SK-N-SH (cell line): ENCODE data around the gene STX3. TPM values are rescaled to one million over a fixed set of nuclear protein-coding genes. Genes with fewer than 3 reads are reported as not detected.

Experiments used
- CTCF ChIA-PET: fragments of 300-600, 350-600 bp; formaldehyde crosslinking; extraction: SDS; loops from one replicate; lab custom pipeline; 2021; lab: Yijun Ruan, JAX
- POLR2A ChIA-PET: fragments of 350-600 bp; sonication (Branson Sonifier 250); formaldehyde crosslinking; extraction: SDS; loops from one replicate; lab custom pipeline; 2020; ENCODE audit warnings: antibody characterized with exemption, inconsistent platforms; lab: Yijun Ruan, JAX
- DNase-seq: peaks from one replicate; pipeline ENCODE4 v3.0.0; 2012
- H2AFZ ChIP-seq: fragments of 200-600 bp; sonication (generic); 2 replicates; pipeline ENCODE4 v1.8.1; 2016; ENCODE audit warnings: antibody characterized with exemption, mild to moderate bottlenecking, low read depth
- H3F3A ChIP-seq: fragments of 200-600 bp; sonication (generic); replicated peaks from 2 replicates; pipeline ENCODE3; 2016; ENCODE audit warnings: antibody characterized with exemption, mild to moderate bottlenecking; ENCODE audit not compliant: insufficient read depth
- H3K27ac ChIP-seq, 2 experiments: fragments of 200-500 bp in 1 of 2; fragments of 200-600 bp in 1 of 2; sonication (Bioruptor generic) in 1 of 2; sonication (generic), shearing (Covaris generic) in 1 of 2; 2 replicates each; pipeline versions ENCODE4 v1.5.1 to v1.6.1; 2014 to 2016; ENCODE audit warnings: low read depth in 2 of 2, inconsistent platforms in 1 of 2, low read length in 1 of 2, mild to moderate bottlenecking in 1 of 2, mixed read lengths in 1 of 2
- H3K27me3 ChIP-seq: fragments of 200-600 bp; sonication (generic), shearing (Covaris generic); 2 replicates; pipeline ENCODE4 v1.6.1; 2016; ENCODE audit warnings: mixed run types; ENCODE audit not compliant: insufficient read depth
- H3K36me3 ChIP-seq, 2 experiments: fragments of 200-500 bp in 1 of 2; fragments of 200-600 bp in 1 of 2; sonication (Bioruptor generic) in 1 of 2; sonication (generic) in 1 of 2; replicated peaks in 1 of 2; 2 replicates each; pipeline versions ENCODE3 to v1.5.1; 2014 to 2016; ENCODE audit warnings: low read length in 1 of 2, mild to moderate bottlenecking in 1 of 2; ENCODE audit not compliant: insufficient read depth in 2 of 2, control insufficient read depth in 1 of 2
- H3K4me1 ChIP-seq, 2 experiments: fragments of 200-500 bp in 1 of 2; fragments of 200-600 bp in 1 of 2; sonication (Bioruptor generic) in 1 of 2; sonication (generic), shearing (Covaris generic) in 1 of 2; 2 replicates each; pipeline versions ENCODE4 v1.5.1 to v1.6.1; 2014 to 2016; ENCODE audit warnings: low read depth in 1 of 2, low read length in 1 of 2, mixed run types in 1 of 2; ENCODE audit not compliant: insufficient read depth in 2 of 2, control insufficient read depth in 1 of 2
- H3K4me2 ChIP-seq: fragments of 200-600 bp; sonication (generic), shearing (Covaris generic); 2 replicates; pipeline ENCODE4 v1.6.1; 2017; ENCODE audit warnings: mixed run types
- H3K4me3 ChIP-seq, 2 experiments: fragments of 200-500 bp in 1 of 2; fragments of 200-600 bp in 1 of 2; sonication (Bioruptor generic) in 1 of 2; sonication (generic), shearing (Covaris generic) in 1 of 2; 2 replicates each; pipeline versions ENCODE4 v1.5.1 to v1.8.1; 2014 to 2016; ENCODE audit warnings: low read depth in 2 of 2, inconsistent platforms in 1 of 2, low read length in 1 of 2, mild to moderate bottlenecking in 1 of 2, mixed read lengths in 1 of 2, moderate library complexity in 1 of 2
- H3K79me2 ChIP-seq: fragments of 200-600 bp; sonication (generic); 2 replicates; pipeline ENCODE4 v1.8.1; 2017; ENCODE audit warnings: mild to moderate bottlenecking; ENCODE audit not compliant: insufficient read depth
- H3K9ac ChIP-seq: fragments of 200-600 bp; sonication (generic); 2 replicates; pipeline ENCODE4 v1.6.1; 2017; ENCODE audit warnings: mixed run types
- H3K9me2 ChIP-seq: fragments of 200-600 bp; sonication (generic); 2 replicates; pipeline ENCODE4 v1.6.1; 2017; ENCODE audit warnings: mixed run types
- H3K9me3 ChIP-seq: fragments of 200-600 bp; sonication (generic); 2 replicates; pipeline ENCODE4 v1.6.1; 2017; ENCODE audit warnings: mixed run types, mild to moderate bottlenecking, moderate library complexity
- H4K20me1 ChIP-seq: fragments of 200-600 bp; sonication (generic); 2 replicates; pipeline ENCODE4 v1.6.1; 2017; ENCODE audit warnings: mild to moderate bottlenecking, mixed run types; ENCODE audit not compliant: insufficient read depth
- CTCF ChIP-seq: fragments of 200-600 bp; sonication (generic); IDR thresholded peaks from 2 replicates; pipeline ENCODE4 v1.6.1; 2017; ENCODE audit warnings: antibody characterized with exemption, mild to moderate bottlenecking, moderate library complexity
- FOXJ3 ChIP-seq: sonication (generic); formaldehyde crosslinking; IDR thresholded peaks from 2 replicates; pipeline ENCODE4 v1.5.1; 2020; ENCODE audit warnings: mild to moderate bottlenecking, missing genetic modification reagents
- FOXM1 ChIP-seq: IDR thresholded peaks from 2 replicates; pipeline ENCODE4 v1.4.0; 2012; ENCODE audit warnings: low read depth, mild to moderate bottlenecking
- JUND ChIP-seq: IDR thresholded peaks from 2 replicates; pipeline ENCODE4 v1.4.0; 2012
- MAX ChIP-seq: IDR thresholded peaks from 2 replicates; pipeline ENCODE4 v1.4.0; 2012; ENCODE audit warnings: low read depth
- NRF1 ChIP-seq: IDR thresholded peaks from 2 replicates; pipeline ENCODE4 v1.6.1; 2012; ENCODE audit warnings: low read depth, mild to moderate bottlenecking, low read length
- PBX3 ChIP-seq: IDR thresholded peaks from 2 replicates; pipeline ENCODE4; 2012
- POLR2AphosphoS5 ChIP-seq: IDR thresholded peaks from 2 replicates; pipeline ENCODE4 v1.6.1; 2012; ENCODE audit warnings: low read depth, low read length
- RAD21 ChIP-seq: IDR thresholded peaks from 2 replicates; pipeline ENCODE4 v1.6.1; 2012; ENCODE audit warnings: mild to moderate bottlenecking, low read length
- RFX5 ChIP-seq: IDR thresholded peaks from 2 replicates; pipeline ENCODE4 v1.6.1; 2012; ENCODE audit warnings: mild to moderate bottlenecking, improper control_type of control experiment, low read length
- RXRA ChIP-seq: IDR thresholded peaks from 2 replicates; pipeline ENCODE4 v1.4.0; 2012; ENCODE audit warnings: low read depth, mild to moderate bottlenecking, borderline replicate concordance
- SIN3A ChIP-seq: IDR thresholded peaks from 2 replicates; pipeline ENCODE4 v1.6.1; 2012; ENCODE audit warnings: low read depth, mild to moderate bottlenecking, low read length, moderate library complexity, borderline replicate concordance
- SMC3 ChIP-seq: IDR thresholded peaks from 2 replicates; pipeline ENCODE4 v1.6.1; 2012; ENCODE audit warnings: low read depth, low read length, improper control_type of control experiment
- TAF1 ChIP-seq: IDR thresholded peaks from 2 replicates; pipeline ENCODE4 v1.6.1; 2012; ENCODE audit warnings: low read depth, mild to moderate bottlenecking, low read length, moderate library complexity, borderline replicate concordance
- TCF12 ChIP-seq: IDR thresholded peaks from 2 replicates; pipeline ENCODE4 v1.4.0; 2012
- TEAD4 ChIP-seq: IDR thresholded peaks from 2 replicates; pipeline ENCODE4 v1.4.0; 2012; ENCODE audit warnings: mild to moderate bottlenecking, borderline replicate concordance; ENCODE audit not compliant: insufficient read depth
- ZBTB33 ChIP-seq: IDR thresholded peaks from 2 replicates; pipeline ENCODE4 v1.4.0; 2012; ENCODE audit warnings: low read depth, borderline replicate concordance
- WGBS: methylation state at CpG from one replicate; pipeline ENCODE4 v1.1.6; 2017; ENCODE audit warnings: low lambda C conversion rate; 5-methylcytosine and 5-hydroxymethylcytosine counted together
- polyA plus RNA-seq, 3 experiments: library from polyadenylated mRNA; depleted of rRNA; stranded (reverse); fragments of >200 nt; gene quantifications; 2 replicates each; pipeline ENCODE4 v1.2.3, GENCODE V29; 2012
- TF ChIP-seq, protein P1 (sequence below): IDR thresholded peaks from 2 replicates; pipeline ENCODE4 v1.4.0; 2012; ENCODE audit warnings: low read depth, borderline replicate concordance
- TF ChIP-seq, protein P2 (sequence below): fragments of 150-350 bp; IDR thresholded peaks from 2 replicates; pipeline ENCODE4 v1.6.1; 2016; ENCODE audit warnings: mild to moderate bottlenecking, low read depth, low read length

Gene STX3
- polyA plus RNA-seq, 1 of the 3 experiments (the other 2 are of a cell fraction): 21.4 TPM

DNA sequence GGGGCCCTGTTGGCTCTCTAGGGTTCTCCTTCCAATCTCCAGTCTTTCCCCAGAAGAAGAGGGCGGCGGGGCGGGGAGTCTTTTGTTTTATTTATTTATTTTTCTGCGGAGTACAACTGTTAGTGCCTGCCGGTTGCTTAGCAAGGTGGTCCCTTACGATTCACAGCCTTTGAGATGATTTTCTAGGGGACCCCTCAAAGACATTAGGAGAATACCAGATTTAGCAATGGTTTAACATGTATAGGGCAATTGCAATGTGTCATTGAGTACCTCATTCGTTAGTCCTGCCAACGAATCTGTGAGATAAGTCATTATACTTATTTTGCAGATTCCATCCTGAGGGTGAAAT lies 55.7 kb downstream of the STX3 start:
- TF ChIP-seq SIN3A: no peak
- TF ChIP-seq POLR2AphosphoS5: 0 out of 2 replicates have a peak, but pooled peaks have one; percentile 14
- peak overlapping the region; percentile 76; the same call in 1 of the 2 replicates for H3K9ac ChIP-seq
- peak overlapping the region in 1 of 2 experiments; percentile 55; a peak in 2 of 4 replicates for H3K27ac ChIP-seq
- H3K9me2 ChIP-seq: no peaks in the 10 kb centered on the region
- 14% methylated on average over 8 of the region's 8 CpGs for WGBS
- no peak for DNase-seq
- H3K79me2 ChIP-seq: peaks cover 19% of the 10 kb centered on the region
- CTCF ChIA-PET: interaction anchor here (1.2 to 5.9 kb wide), 2 partner anchors 57 to 382 kb away, joined by 3 to 35 read pairs; partner anchors contain the start of gene STX3
- H3F3A ChIP-seq: peaks cover 12% of the 10 kb centered on the region
- H3K36me3 ChIP-seq: peaks cover 28 to 29% of the 10 kb centered on the region in 2 experiments
- peak overlapping the region; percentile 95 for H3K4me2 ChIP-seq
- no peaks in the 10 kb centered on the region for H3K9me3 ChIP-seq
- H3K27me3 ChIP-seq: no peaks in the 10 kb centered on the region
- POLR2A ChIA-PET: interaction anchor here (0.7 kb wide), 1 partner anchor 55 kb away, joined by 4 read pairs; no protein-coding TSS in a partner anchor
- peak overlapping the region; percentile 95 for H3K4me3 ChIP-seq
- peaks cover 0 to 5% of the 10 kb centered on the region in 2 experiments; a peak in 2 of 4 replicates for H3K4me1 ChIP-seq
- no peaks in the 10 kb centered on the region for H4K20me1 ChIP-seq
- peak overlapping the region; percentile 97 for H2AFZ ChIP-seq

DNA sequence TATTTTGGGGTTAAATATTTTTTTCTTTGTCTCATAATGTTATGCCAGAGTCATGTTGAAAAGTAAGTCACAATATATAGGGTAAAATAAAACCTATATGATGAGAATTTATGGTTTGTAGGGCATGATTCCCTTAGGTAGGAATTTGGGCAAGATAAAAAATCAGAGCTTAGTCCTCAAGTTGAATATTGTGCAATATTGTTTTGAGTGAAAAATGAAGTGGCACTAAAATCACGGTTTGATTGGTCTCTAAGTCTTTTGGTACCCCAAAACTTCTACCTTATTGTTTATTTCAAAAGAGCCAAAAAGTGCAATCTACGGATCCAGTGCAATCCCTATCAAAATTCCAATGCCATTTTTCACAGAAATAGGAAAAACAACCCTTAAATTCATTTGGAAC lies 57.0 kb downstream of the STX3 start:
- Histone ChIP-seq H3K79me2 (peaks cover 19% of the 10 kb centered on the region), H3K4me1 (peaks cover 0 to 5% of the 10 kb centered on the region in 2 experiments; a peak in 2 of 4 replicates), H3K36me3 (peaks cover 15 to 18% of the 10 kb centered on the region in 2 experiments), H3K4me2 (no peak overlapping the region), H3K4me3 (no peak overlapping the region), H3K27ac (no peak overlapping the region), H3K9me2 (no peaks in the 10 kb centered on the region), H3K27me3 (no peaks in the 10 kb centered on the region), H3K9ac (no peak overlapping the region), H2AFZ (no peak overlapping the region), H4K20me1 (no peaks in the 10 kb centered on the region), H3F3A (peaks cover 12% of the 10 kb centered on the region), H3K9me3 (no peaks in the 10 kb centered on the region)
- DNase-seq: no peak
- ChIA-PET POLR2A (no interaction called here), CTCF (interaction anchor here (0.9 to 5.9 kb wide), 4 partner anchors 10 to 907 kb away, joined by 3 to 35 read pairs (median 6); partner anchors contain the start of gene STX3)
- WGBS: 62% methylated on average over 2 of the region's 2 CpGs
- TF ChIP-seq ZBTB33 (no peak), RAD21 (no peak), NRF1 (no peak), RXRA (no peak), MAX (no peak), FOXM1 (no peak), SIN3A (no peak), CTCF (no peak), TCF12 (no peak), FOXJ3 (CRISPR knock-in tag) (no peak), SMC3 (no peak), JUND (no peak), RFX5 (no peak), TEAD4 (no peak), TAF1 (no peak), PBX3 (no peak), POLR2AphosphoS5 (no peak)
- TF ChIP-seq, protein P1, sequence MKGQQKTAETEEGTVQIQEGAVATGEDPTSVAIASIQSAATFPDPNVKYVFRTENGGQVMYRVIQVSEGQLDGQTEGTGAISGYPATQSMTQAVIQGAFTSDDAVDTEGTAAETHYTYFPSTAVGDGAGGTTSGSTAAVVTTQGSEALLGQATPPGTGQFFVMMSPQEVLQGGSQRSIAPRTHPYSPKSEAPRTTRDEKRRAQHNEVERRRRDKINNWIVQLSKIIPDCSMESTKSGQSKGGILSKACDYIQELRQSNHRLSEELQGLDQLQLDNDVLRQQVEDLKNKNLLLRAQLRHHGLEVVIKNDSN: no peak
- TF ChIP-seq, protein P2, sequence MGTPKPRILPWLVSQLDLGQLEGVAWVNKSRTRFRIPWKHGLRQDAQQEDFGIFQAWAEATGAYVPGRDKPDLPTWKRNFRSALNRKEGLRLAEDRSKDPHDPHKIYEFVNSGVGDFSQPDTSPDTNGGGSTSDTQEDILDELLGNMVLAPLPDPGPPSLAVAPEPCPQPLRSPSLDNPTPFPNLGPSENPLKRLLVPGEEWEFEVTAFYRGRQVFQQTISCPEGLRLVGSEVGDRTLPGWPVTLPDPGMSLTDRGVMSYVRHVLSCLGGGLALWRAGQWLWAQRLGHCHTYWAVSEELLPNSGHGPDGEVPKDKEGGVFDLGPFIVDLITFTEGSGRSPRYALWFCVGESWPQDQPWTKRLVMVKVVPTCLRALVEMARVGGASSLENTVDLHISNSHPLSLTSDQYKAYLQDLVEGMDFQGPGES: no peak
